HS-5 (cell line): ENCODE measurements around the gene MEGF10.

ENCODE experiments used
- DNase-seq: peaks from one replicate; pipeline ENCODE4 v3.0.0-alpha.2; 2012; ENCODE audit warnings: low read depth

Gene MEGF10

DNA sequence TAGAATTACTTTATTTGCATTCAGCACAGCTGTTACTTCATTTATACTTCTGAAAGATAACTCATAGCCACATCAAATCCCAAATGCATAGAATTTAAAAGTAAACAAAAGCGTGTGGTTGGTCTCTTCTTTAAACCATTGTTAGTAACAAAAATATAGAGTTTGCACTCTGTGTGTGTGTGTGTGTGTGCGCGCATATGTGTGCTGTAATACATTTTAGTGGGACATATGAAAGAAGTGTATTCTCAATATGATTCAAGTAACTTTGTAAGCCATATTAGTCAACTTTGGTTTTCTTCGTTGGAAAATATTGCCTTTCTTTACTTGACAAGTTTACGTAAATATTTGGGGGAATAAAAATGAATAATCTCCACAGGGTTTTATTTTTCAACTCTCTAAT lies 120.8 kb downstream of the MEGF10 start:
- no peak for DNase-seq

DNA sequence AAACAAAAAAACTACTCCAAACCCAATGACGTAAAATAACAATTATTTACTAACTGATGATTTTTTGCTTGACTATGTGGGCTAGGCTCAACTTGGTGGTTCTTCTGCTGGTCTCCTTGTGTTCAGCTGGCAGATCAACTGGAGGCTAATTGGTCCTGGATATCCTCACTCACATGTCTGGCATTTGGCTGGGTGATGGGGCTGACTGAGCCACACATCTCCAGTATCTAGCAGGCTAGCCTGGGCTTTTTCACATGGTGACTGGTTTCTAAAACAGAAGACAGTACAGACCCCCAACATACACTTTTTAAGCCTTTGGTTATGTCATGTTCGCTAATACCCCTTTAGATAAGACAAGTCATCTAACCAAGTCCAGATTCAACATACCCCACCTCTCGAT lies 122.1 kb downstream of the MEGF10 start:
- no peak for DNase-seq

DNA sequence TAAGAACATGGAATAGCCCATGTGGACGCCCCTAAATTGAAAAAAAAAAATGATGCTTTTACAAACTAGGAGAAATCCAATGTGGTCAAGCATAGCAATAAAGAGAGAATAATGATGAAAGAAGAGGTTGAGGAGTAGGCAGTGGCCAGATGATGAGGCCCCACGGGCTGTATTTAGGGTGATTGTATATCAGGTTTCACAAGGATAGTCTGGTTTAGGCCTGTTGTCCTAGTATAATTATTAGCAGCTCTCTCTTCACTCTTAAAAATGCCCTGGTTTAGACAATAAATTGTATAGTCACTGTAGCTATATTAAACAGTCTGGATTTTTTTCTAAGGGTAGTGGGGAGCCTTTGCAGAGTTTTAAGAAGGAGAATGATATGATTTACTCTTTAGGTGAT lies 124.4 kb downstream of the MEGF10 start:
- DNase-seq, result no peak

DNA sequence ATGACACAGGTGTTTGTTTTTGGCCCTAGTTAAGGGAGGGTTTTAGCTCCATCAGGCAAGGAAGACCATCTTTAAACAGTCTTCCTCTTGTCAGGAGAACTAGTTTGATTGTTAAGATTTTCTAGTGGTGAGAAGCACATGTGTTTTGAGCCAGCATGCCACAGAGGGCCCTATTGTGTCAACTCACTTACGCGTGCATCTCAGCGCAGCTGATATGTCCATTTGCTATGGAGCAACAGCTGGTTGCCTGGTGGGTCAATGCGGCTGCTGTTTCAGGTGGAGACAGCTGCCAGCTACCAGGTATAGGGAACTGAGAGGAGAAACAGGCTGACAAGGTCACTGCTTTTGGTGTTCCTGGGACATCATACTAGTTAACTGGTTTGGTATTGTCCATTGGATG lies 126.3 kb downstream of the MEGF10 start:
- no peak for DNase-seq

DNA sequence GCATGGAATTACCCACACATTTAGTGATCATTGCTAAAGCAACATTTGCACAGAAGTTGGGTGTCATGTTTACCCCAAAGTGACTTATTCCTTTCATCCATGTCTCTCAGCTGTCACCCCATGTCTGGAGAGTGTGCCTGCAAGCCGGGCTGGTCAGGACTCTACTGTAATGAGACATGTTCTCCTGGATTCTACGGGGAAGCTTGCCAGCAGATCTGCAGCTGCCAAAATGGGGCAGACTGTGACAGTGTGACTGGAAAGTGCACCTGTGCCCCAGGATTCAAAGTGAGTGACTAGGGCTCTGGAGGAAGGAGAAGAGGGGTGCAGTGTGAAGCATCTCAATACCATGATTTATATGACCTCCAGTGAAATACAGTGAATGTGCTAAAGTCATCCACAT lies 126.9 kb downstream of the MEGF10 start:
- DNase-seq, result no peak

DNA sequence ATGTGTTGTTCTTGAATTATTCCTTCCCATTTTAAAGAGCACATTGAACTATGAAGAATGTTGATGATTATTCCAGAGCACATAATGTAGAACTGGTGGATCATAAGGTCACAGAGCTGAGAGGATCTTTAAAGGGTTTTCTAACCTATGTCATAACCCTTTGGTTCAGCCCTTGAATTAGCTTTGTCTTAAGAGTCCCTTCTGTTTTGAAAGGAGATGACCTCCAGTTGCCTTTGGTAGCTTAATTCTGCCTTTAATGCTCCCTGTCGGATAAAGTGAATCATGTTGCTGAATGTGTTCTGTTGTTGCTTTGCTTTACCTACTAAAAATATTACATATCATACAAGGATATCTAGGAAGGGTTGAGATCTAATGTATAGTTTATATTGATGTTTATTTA lies 127.8 kb downstream of the MEGF10 start:
- no peak for DNase-seq

DNA sequence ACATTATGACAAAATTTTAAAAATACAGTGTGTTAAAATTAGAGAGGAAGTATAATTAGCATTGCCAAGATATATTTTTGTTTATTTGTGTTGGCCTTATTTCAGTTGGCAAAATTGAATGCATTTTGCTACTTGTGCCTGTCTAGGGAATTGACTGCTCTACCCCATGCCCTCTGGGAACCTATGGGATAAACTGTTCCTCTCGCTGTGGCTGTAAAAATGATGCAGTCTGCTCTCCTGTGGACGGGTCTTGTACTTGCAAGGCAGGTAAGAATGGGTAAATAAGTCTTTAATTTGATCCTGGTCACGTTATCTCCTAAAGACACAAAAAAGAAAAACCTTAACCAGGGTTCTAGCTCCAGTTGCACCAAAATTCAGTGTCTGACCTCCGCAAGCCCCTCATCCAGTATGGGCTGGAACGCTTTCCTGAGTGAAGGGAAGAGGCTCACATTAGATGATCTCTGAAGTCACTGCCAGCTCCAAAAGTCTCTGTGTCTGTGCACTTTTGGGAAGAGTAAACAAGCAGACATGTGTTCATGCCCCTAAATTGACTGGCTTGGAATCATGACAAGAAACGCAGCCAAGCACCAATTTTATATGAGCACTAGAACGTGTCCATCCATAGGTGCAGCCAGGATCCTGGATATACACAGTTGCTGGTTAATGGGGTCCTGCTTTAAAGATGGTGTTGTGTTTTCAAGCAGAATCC lies 128.5 kb downstream of the MEGF10 start:
- DNase-seq, result no peak

DNA sequence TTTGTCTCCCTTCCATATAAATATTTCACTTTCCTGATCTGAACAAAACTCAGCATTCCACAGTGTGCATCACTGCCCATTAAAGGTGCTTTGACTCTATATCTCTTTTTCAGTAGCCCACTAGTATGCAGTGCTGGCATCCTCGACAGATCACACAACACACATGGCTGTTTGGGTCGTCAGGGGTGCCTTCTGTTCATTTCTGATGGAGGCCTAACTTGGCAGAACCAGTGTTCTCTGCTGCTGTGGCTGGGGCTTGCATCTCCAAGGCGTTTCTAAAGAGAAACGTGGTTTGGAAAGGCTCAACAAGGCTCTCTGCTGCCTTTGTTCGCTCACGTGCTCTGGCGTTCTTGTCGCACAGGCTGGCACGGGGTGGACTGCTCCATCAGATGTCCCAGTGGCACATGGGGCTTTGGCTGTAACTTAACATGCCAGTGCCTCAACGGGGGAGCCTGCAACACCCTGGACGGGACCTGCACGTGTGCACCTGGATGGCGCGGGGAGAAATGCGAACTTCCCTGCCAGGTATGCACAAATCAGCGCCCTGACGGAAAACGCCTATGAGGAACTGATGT lies 129.2 kb downstream of the MEGF10 start:
- DNase-seq, result no peak

DNA sequence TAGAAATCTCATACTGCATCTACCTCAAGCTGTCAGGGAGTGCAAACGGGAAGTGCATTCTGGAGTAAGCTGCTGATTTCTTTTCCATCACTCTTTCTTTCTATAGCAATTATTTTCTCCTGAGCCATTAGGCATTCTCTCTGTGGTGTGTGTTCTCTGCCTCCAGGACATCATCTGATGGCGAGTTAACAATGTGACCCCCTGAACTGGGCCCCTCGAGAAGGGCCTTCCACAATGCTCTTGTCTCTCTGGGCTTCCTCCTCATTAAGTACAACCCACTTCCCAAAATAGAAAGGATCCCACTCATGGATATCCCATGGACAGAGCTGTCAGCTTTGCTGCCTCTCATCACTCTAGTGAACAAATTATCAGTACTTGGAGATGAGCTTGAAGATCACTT lies 130.2 kb downstream of the MEGF10 start:
- DNase-seq, result no peak

DNA sequence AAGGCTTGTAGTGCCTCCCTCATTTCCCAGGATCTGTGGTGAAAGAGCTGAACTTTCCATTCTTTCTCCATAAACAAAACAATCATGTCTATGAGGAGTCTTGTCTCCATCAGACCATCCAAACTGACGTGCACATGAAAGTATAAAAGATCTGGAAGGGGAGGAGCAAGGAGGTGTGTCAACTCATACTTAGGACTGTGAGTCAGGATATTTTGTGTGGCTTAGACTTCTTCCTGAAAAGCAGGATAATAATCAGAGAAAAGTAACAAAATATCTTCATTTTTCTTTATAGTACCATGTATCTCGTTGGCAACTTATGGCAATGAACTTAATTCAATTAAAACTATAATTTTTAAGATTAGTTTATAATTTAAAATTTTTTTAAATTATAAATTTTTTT lies 130.9 kb downstream of the MEGF10 start:
- DNase-seq, result no peak

DNA sequence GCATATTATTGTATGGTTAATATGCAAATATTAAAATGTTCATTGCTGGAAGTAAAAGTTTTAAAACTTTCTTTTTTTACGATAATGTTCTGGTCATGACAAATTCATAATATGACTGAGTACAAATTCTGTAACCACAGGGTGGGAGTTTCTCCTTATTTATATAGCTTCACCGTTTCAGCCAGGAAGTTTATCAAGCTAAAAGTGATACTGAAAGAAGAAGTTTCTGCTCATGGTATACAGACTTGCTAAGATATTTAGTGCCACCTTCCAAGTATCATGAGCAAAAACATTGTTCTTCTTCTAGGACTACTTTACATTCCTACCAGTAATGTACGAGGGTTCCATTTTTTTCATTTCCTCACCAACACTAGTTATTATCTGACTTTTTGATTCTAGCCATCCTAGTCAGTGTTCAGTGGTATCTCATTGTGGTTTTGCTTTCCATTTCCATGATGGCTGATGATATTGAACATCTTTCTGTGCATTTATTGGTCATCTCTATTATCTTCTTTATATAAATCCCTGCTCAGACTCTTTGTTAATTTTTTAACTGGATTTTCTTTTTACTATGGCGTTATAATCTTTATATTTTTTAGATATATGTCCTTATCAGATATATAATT lies 132.7 kb downstream of the MEGF10 start:
- no peak for DNase-seq

DNA sequence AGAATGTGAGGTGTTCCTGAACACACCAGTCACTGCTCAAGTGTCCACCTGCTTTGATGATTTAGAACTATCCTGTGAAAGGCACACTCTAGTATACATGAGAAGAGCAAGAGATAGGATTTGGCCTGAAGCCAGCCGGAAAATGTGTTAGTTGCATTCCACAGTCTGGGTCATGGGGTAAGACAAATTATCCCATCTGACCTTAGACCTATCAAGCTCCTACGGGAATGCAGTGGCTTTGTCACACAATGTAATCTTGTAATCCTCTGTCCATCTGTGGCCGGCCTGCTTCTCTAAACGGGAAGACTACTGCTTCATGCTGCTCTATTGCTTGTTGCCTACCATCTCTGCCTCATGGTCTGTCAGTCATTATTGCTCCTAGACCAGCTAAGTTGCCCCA lies 134.4 kb downstream of the MEGF10 start:
- DNase-seq, result no peak

DNA sequence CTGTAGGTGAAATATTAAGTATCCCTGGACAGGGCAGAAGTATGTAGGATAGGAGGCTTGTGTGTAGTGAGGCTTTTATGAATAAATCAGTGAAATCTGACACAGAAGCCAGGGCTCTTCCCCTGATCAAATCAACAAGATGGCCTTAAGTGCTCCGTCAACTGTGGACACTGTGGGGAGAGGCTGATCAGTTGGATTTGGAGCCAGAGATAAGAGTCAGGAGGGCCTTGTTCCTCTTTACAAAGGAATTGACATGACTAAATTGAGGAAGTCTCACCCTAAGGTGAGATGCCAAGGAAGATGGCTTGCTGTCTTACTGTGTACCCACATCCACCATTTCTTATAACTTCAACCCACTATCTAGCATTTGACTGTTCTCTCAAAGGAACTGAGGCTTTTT lies 135.3 kb downstream of the MEGF10 start:
- DNase-seq, result no peak

DNA sequence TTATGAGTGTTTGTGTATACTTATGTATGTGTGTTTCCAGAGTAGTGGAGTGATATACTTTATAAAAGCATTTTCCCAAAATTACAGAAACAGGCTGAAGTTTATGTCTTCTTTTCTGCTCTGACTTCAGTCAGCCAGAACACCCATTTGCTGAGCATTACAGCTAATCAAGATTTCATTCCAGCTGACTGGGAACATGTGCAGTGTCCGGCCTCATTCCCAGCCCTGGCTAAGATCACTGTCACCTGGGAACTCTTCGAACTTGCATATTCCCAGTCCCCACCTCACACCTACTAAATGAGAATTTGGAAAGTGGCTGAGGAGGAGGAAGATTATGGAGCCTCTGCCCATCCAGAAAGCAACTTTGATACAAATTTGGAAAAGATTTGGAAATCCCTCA lies 136.1 kb downstream of the MEGF10 start:
- no peak for DNase-seq

DNA sequence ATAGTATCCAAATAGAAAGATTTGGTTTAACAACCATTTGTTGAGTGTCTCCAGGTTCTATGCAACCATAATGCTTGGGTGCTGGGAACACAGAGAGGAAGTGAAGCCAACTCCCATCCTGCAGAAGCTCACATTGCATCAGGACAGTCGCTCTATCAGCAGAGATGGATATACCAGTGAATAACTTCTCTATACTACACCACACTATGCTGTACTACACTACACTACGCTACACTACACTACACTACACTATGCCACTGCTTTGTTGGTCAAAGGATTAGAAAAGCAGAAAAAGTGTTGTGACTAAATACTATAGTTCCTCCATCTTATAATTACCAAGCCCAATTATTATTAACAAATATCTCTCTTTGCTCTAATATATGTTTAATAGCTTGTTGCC lies 137.7 kb downstream of the MEGF10 start:
- DNase-seq, result no peak

DNA sequence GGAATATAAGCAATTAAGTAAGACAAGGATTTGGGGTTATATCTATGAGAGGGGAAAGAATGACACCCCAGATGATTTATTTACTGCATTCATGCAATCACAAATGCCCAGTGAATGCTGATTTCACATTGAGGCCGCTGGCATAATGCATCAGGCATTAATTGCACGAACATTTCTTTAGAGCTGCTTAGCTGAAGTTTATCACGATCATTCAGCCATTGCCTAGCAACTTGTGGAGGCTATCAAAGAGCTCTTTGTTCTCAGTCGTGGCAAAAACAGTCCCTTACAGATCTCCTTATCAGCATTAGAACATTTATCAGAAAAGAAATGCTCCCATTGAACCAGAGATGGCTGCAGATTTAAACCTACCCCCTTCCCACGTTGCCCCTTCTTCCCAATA lies 138.2 kb downstream of the MEGF10 start:
- DNase-seq, result no peak

DNA sequence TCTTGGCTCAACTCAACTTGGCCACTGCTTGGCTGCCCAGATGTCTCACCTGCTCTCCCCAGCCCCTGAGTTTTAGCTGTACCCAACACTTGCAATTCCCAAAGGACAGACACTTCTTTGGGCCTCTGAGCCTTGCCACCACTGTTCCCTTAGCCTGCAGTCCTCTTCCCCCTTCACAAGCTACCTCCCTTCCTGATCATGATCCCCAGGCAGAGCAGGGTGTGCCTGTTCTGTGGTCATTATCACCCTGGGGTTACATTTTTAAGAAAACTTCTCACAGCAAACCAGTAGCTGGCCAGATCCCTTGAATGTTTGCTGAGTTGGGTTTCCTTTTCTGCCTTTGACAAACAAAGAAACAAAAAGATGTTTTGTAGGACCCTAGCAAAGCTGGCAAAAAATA lies 139.3 kb downstream of the MEGF10 start:
- DNase-seq, result no peak

DNA sequence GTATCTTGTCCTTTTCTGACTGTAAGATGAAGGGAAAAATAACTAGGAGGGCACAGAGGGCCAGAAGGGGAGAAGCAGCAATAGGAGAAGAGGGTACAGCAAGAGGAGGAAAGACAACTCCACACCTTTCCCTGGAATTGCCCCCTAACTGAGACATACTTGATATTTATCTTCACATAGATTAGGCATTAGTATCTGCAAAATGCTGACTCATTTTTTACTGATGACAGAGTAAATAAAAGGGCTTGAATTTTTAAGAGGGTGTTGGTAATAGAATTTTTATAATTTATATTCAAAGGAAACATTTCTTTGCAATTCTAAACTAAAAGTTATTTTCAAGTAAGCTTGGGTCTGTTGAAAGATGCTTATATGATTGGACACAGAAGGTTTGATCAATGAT lies 140.0 kb downstream of the MEGF10 start:
- no peak for DNase-seq

DNA sequence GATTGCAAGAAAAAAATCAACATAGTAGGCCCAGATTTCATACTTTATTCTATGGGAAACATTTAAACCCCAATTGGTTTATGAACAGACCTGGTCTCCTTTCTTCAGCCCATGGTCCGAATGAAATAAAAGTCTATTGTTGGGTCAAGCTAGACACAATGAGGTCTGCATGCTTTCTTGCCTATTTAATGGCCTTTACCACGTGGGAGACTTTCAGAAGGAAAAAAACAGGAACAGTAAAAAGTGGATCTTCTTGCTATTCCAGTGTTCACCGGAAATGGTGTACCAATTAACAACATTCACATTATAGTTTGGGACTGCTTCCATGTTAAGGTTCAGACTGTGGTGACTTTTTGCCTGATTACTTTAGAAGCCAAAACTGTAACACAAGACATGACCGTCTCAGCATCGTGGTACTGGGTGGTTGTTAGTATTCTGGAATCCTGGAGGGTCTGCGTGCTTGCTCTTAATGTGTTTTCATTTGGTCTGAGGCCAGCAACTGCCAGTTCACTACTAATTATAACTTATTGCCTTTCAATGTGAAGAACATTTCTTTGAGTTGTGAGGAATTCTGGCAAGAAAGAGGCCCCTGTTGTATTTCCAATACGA lies 141.5 kb downstream of the MEGF10 start:
- DNase-seq, result no peak

DNA sequence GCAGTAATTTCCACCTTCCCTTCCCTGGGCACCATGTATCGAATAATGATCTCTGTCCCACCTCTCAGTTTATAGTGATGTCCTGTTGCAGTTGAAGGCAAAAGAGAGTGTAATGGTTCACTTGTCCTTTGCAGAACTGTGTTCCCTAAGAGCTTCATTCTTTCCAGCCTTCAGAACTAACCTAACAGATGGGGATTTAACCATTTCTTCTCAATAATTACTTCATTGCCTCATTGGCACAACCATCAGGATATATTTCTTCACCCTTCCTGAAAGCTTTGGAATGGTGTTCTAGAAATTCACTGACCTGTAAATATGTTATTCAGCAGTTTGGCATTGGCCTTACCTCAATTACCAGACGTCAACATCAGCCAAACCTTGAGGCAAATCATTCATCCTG lies 142.9 kb downstream of the MEGF10 start:
- DNase-seq, result no peak

DNA sequence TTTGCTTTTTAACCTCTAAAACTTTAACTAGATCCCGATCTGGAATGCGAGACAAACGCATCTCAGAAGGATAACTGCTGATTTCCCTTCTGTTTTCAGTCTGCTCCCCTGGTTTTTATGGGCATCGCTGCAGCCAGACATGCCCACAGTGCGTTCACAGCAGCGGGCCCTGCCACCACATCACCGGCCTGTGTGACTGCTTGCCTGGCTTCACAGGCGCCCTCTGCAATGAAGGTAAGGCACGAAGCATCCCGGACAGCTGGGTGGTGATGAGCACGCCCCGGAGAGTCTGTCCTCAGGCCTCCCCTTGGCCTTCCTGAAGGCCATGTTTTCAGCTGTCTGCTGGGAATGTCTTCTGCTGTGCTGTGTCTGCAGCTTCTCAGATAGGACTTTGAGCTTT lies 144.0 kb downstream of the MEGF10 start:
- DNase-seq, result no peak

DNA sequence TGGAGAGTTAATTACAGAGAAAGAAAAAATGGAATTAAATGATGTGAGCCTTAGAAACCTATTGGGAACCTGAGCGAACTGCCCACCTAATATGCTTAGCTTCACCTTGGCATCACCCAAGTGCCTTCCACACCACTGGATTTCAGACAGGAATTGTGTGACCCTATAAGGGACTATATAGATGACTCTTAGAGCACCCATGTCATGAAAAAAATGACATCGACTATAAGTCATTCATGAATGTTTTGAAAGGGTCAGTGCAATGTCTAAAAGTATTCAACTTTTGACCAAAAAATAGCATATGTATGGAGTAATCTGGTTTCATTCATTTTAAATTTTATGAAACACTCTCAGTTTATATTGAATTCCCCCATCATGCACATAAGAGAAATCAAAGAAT lies 145.2 kb downstream of the MEGF10 start:
- no peak for DNase-seq

DNA sequence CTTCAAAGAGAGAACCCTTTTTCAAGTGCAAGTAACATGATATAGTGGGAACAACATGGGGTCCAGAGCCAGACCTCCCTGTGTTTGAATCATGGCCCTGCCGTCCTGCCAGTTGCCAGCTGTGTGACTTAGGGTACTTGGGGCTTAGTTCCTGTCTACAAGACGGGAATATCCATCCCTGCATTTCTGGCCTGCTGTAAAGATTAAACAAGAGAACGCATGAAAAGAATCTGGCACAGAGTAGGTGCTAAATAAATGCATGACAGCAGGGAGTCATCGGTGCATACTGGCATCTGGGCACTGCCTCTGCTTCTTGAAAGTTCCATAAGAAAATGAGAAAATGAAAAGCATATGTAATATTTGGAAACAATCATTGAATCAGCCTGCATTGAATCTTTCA lies 149.0 kb downstream of the MEGF10 start:
- DNase-seq, result no peak

DNA sequence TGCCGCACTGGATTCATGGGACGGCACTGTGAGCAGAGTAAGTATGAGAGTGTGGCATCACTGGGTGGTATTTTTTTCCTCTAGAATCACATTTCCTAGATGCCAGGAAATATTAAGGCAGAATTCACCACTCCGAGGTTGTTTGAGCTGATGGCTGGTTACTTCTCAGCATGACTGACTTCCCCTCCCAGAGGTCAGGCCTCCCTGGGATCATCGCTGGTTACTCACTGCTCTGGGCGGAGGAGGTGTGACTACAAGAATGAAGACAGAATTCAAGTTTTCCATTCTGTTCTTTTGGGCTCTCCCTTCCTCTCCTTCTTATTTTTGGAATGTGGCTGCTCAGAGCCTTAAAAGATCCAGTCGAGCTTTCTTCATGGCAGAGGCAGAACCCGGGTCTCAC lies 150.2 kb downstream of the MEGF10 start:
- peak; percentile 26 for DNase-seq
